ENCODE results near the gene CNFN.

- no peak for TF ChIP-seq CTCF (IDR thresholded peaks at IDR 0.05)
- TF ChIP-seq, protein P1, sequence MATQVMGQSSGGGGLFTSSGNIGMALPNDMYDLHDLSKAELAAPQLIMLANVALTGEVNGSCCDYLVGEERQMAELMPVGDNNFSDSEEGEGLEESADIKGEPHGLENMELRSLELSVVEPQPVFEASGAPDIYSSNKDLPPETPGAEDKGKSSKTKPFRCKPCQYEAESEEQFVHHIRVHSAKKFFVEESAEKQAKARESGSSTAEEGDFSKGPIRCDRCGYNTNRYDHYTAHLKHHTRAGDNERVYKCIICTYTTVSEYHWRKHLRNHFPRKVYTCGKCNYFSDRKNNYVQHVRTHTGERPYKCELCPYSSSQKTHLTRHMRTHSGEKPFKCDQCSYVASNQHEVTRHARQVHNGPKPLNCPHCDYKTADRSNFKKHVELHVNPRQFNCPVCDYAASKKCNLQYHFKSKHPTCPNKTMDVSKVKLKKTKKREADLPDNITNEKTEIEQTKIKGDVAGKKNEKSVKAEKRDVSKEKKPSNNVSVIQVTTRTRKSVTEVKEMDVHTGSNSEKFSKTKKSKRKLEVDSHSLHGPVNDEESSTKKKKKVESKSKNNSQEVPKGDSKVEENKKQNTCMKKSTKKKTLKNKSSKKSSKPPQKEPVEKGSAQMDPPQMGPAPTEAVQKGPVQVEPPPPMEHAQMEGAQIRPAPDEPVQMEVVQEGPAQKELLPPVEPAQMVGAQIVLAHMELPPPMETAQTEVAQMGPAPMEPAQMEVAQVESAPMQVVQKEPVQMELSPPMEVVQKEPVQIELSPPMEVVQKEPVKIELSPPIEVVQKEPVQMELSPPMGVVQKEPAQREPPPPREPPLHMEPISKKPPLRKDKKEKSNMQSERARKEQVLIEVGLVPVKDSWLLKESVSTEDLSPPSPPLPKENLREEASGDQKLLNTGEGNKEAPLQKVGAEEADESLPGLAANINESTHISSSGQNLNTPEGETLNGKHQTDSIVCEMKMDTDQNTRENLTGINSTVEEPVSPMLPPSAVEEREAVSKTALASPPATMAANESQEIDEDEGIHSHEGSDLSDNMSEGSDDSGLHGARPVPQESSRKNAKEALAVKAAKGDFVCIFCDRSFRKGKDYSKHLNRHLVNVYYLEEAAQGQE (IDR thresholded peaks at IDR 0.05; ENCODE audit: insufficient read depth in 1 of 2, low read depth in 2 of 2, low read length in 1 of 2) = no peak
- TF ChIP-seq POLR2AphosphoS5 (IDR thresholded peaks at IDR 0.05; ENCODE audit: low read depth, low read length) = peak; percentile 36; the same call in 1 of the 2 replicates
- TF ChIP-seq TCF7L2 (IDR thresholded peaks at IDR 0.05; ENCODE audit: low read depth, low read length) = peak; percentile 77
These were observed 6.5 kb upstream of the CNFN start for GRCh38 chr19:42396381-42397262.

Data from Panc1 (cell line).